Lower leg skin (tissue), 3 donors: Measurements from ENCODE around the gene SLC8A1.

ENCODE experiments used
- CTCF ChIP-seq, 3 donors: fragments of 450-650 bp; IDR thresholded peaks; one replicate each; pipeline ENCODE4 v1.5.1; 2016; ENCODE audit warnings: antibody characterized with exemption in 3 of 3, mild to moderate bottlenecking in 3 of 3, moderate library complexity in 2 of 3
- POLR2A ChIP-seq, 2 donors: fragments of 450-650 bp; IDR thresholded peaks; one replicate each; pipeline ENCODE4 v1.6.1; 2016 to 2017; ENCODE audit warnings: antibody characterized with exemption in 2 of 2, mild to moderate bottlenecking in 1 of 2, moderate library complexity in 1 of 2

GRCh38 chr2:40485854-40486253 is 34.0 kb upstream of the SLC8A1 start:
- TF ChIP-seq CTCF (IDR thresholded peaks at IDR 0.05): no peak
- TF ChIP-seq POLR2A (IDR thresholded peaks at IDR 0.05): no peak
